Activated CD8-positive, alpha-beta memory T cell treated with anti-CD3 and anti-CD28 coated beads for 4 hours (primary cell): ENCODE measurements around the gene RNF13.
"Not testable (repeated sequence)": the region's sequence is repeated elsewhere in the genome, so short reads cannot be mapped to it uniquely, and the experiment has no call there.

Experiments
- DNase-seq, 2 donors: peaks; one replicate each; pipeline ENCODE4 v3.0.0-alpha.2; 2020; ENCODE audit warnings: low read depth in 2 of 2

Gene RNF13

DNA sequence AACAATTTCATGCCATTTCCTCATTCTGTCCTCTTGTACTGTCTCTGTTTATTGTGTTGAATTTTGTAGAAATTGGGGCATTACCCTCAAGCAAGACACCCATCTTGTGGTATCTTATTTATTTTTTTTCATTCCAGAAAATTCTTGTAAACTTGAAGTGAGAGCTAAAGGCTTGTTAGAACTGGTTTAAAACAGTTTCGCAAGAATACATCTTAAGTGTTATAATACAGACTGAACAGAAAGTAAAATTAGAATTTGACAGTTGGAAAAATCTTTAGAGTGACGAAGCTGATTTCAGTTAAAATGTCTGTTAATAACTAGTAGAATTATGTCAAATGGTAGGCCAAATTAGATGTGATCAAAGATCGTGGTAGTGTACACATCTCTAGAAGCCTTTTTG is 26.9 kb downstream of the RNF13 start:
- no peak for DNase-seq

DNA sequence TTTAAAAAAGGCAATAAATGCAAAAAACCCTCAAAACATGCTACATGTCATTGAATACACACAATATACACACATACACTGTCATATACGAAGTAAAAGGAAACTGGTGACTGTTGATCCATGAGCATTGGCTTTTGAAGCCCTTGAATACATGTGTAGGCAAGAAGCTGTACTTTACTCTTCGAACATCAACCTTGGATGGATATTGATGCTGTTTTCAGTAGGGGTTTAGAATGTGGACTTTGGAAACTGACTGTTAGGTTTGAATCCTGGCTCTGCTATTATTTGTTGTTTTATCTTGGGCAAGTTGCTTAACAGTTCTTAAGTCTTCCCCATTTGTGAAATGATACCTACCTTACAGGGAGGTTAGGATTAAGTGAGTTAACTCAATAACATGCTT is 30.5 kb downstream of the RNF13 start:
- DNase-seq, result no peak

DNA sequence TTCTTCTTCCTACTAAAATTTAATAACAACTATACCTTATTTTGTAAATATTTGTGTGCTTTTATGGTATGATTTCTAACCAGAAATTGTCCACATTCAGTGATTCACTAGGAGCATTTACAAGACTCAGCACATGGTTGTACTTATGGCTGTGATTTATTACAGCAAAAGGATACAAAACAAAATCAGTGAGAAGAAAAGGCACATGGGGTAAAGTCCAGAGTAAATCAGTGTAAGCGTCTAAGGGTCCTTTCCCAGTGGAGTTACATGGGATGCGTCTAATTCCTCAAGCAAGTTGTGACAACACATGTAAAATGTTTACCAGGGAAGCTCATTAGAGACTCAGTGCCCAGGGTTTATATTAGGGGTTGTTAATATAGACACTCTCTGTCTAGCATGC is 31.1 kb downstream of the RNF13 start:
- no peak for DNase-seq

DNA sequence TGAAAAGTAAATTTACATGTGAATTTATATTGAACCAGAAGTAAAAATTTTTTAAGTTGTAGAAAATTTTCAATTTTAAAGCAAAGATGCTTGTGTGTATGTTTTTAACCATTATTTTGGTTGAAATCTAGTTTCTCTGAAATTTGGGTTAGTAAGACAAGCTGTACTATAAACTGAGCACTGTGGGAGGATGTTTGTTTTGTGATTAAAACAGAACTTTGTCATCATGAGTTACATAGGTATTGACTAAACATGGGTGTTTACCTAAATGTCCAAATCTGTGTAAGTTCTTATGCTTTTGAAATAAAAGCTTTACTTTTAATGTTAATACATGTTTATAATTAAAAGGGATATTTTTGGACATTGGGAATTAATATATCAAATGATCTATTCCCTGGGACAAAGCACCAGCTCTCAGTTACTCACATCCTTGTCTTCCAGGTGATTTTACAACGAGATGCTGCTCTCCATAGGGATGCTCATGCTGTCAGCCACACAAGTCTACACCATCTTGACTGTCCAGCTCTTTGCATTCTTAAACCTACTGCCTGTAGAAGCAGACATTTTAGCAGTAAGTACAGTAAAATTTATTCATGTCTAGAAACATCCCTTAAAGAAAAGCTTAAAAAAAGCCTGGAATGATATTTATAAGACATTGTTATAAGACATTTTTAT is 32.7 kb downstream of the RNF13 start:
- no peak for DNase-seq

DNA sequence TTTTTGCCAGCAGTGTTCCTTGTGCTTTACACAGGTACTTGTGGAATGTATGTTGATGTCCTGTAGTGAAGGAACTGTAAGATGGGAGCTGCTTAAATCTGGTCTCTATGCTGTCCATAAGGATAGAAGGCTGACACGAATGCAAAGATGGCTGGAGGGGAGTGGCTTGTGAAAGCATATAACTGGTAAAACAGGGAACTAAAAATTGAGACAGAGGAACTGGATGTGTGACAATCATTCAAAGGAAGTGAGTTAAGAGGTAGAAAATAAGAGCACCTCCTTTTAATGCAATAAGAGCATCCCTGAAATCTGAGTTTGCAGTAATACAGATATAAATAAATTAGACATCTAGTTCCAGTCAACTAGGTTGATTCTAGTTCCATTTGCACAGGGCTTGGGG is 35.2 kb downstream of the RNF13 start:
- no peak for DNase-seq

DNA sequence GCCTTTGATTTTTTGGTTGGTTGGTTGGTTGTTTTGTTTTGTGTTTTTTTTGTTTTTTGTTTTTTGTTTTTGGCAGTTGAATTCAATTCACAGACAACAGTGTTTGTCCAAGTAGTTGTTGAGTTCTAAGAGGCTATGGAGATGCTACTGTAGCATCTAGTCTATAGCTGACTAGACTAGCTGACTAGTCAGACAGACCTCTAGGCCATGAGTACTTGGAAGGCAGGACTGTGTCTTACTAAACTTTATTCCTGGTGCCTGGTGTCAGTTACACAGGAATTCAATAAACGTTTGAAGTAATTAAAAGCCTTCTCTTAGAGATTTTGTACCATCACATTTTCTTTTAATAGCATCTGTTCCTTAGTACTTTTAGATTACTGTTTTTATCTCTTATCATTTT is 35.7 kb downstream of the RNF13 start:
- no peak for DNase-seq

DNA sequence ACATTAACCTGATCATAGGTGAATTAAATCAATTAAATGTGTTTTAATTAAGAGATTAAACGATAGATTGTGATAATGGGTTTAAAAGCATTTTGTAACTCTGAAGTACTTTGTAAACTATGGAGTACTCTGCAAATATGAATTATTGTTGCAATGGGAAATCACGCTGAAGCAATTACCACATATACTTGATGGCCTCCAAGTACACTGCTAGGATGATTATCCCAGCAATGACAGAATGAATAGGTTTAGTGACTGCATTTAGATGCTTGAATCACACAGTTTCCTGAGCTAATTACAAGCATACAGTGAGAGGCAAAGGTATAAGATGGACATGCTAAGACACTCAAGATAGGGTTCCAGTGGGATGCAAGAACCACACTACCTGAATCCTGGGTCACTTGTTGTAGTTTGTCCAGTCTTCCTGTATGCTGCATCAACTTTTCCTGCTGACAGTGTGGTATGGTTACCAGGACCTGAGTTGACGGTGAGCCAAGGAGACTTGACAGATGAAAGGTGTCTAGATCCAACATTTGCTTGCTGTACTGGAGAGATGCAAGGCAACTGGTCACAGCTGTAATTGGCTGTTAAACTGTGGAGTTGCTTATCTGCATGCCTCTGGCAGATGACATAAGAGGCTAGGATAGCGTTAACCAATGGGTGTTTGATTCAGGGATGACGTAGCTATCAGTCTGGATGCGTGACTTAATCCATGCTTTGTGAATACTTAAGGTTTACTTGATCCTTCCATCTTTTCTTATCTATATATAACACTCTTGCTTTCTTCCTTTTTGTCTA is 38.0 kb downstream of the RNF13 start:
- DNase-seq, result no peak

DNA sequence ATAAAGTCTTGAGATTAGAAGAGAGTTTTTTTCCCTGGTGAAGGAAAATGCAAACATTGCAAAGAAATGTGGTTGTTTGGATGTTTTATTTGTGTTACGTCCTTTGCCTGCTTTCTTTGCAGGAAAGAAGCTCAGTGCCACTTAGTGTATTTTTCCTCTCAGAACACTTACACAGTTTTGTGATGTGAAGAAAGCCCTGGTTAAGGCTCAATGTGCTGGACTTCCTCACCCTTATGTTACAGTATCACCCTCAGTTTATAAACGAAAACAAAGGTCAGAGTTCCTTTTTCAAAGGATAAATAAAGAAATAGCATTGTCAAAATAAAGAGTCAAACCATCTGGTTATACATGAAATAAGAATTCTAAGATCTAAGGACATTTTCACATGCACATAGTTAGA is 45.9 kb downstream of the RNF13 start:
- no peak for DNase-seq

DNA sequence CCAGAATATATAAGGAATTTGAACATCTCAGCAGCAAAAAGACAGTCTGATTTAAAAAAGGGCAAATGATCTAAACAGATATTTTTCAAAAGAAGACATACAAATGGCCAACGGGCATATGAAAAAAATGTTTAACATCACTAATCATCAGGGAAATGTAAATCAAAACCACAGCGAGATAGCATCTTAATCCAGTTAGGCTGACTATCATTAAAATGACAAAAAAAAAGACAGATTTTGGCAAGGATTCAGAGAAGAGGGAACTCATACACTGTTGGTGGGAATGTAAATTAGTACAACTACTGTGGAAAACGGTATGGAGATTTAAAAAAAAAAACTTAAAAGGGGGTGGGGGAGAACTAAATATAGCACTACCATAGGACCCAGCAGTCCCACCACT is 47.9 kb downstream of the RNF13 start:
- no peak for DNase-seq

DNA sequence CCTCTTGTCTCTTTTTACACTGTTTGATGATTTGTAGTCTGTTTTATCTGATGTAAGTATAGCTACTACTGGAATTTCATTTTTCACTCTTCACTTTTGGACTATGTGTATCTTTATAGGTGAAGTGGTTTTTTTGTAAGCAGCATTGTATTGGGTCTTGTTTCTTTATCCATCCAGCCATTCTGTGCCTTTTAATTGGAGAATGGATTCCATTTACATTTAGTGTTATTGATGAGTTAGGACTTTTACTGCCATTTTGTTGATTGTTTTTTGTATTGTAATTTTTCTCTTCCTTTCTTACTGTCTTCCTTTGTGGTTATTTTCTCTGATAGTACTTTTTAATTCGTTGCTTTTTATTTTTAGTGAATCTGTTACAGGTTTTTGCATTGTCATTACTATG is 54.5 kb downstream of the RNF13 start:
- no peak for DNase-seq

DNA sequence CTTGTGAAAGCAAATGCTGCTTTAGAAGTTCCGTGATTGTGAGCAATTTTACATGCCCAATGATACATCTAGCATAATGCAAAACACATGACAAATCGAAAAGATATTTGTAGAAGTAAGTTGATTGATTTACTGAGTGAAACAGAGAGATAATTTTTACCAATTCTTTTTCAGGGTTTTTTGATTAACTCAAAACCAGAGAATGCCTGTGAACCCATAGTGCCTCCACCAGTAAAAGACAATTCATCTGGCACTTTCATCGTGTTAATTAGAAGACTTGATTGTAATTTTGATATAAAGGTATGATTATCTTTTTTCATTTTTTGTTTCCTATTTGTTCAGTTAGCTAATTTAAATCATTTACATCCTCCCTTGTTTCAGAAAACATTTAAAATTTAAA is 58.8 kb downstream of the RNF13 start:
- no peak for DNase-seq

DNA sequence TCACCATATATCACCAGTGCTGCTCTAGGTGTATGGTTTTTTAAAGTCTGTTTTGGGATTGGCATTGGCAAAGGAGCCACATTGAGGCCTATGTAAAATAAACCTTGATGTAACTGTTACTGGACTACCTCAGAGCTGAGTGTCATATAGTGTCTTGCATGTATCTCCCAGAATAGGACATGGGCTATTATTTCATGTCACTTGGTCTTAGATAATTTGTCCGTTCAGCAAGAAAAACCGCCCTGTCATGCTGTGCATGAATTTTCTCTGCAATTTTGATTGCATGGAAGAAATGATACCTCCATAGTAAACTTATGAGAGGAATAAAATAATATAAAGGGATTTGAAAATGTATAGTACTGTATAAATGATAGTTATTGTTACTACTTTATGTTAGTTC is 59.6 kb downstream of the RNF13 start:
- DNase-seq, result no peak

DNA sequence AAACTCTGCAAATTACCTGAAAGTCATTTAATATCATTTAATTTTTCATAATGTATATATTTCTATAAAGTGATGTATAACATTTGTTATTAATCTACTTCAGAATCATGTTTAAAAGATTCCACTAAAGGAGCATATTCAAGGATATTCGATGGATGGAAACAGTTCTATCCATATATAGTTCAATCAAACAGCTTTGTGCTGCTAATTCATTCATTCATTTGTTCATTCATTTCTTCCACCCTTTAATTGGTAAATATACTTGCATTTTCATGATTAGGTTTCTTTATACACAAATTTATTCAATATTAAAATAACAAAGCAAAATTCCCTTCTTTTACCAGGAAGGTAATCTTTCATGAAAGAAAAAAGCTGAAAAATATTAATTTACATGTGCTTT is 64.7 kb downstream of the RNF13 start:
- no peak for DNase-seq

DNA sequence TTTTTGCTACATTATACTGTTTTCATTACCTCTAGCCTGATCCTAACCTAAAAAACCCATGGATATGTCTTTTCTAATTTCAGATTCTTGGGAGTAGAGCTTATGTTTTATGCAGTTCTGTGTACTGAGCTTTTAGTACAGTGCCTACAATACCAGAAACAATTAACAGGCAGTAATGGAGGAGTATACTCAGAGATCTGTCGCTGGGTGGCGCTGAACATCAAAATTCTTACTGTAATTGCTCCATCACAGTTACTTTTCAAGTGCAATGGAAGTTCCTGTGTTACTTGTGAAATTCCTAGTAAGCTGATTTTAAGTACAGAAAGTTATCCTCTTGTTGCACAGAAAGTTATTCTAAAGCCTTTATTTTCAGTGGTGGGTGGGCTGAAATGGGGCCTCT is 66.9 kb downstream of the RNF13 start:
- peak in 1 of 2 donors; percentile 2 for DNase-seq

DNA sequence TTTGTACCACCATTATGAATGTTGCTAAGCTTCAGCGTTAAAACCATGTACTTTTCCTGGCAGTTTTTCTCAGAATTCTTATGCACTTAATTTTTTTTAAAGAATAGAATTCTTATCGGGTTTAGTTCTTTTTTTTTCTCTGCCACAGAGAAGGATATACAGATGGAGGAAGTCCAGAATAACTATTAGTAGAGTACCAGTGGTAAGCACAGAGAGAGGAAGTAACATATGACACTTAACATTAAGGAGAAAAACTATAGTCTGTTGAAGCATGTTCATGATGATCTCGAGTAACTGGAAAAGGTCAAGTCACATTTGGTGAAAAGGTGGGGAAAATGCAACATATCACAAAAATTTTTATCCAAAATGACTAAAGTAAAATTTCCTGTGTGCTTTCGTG is 68.9 kb downstream of the RNF13 start:
- DNase-seq, result no peak

DNA sequence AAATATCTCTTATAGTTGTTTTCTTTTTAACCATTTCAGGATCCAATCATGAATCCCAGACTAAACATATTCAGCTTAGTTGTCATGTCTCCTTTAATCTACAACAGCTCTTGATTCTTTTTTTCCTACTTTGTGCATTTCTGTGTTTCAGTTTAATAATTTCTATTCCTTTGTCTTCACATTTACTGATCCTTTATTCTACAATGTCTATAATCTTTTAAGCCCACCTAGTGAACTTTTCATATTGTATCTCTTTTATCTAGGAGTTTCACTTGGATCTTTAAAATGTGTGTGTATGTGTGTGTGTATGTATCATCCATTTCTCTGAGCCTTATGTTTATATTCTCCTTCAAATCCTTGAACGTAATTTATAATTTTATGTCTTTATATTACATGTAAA is 70.1 kb downstream of the RNF13 start:
- DNase-seq, result no peak

DNA sequence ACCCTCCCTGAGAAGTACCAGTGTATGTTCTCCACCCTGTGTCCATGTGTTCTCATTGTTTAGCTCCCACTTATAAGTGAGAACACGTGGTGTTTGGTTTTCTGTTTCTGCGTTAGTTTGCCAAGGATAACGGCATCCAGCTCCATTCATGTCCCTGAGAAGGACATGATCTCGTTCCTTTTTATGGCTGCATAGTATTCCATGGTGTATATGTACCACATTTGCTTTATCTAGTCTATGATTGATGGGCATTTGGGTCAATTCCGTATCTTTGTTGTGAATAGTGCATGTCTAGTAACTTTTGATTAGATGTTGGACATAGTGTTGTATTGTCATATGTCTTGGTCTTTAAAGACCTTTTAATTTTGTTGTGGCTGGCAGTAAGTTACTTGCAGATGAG is 70.8 kb downstream of the RNF13 start:
- not testable (repeated sequence) for DNase-seq

DNA sequence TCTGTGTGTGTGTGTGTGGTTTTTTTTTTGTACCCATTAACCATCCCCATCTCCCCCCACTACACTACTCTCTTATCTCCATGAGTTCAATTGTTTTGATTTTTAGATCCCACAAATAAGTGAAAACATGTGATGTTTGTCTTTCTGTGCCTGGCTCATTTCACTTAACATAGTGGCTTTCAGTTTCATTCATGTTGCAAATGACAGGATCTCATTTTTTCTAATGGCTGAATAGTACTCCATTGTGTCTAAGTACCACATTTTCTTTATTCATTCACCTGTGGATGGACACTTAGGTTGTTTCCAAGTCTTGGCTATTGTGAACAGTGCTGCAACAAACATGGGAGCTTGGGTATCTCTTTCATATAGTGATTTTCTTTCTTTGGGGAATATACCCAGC is 71.8 kb downstream of the RNF13 start:
- not testable (repeated sequence) for DNase-seq

DNA sequence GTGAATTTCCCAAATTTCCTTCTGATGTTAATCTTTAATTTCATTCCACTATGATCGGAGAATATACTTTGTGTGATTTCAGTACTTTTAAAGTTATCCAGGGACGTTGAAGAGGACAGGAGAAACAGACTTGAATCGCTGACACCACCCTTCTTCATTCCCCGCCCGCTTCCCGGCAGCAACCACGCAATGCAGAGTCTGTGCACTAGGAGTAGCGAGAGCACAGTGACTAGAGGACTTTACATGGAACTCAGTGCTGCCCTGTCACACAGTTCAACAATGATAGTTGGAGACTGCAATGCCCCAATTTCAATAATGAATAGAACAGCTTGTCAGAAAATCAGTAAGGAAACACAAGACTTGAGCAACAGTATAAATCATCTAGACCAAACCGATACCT is 73.9 kb downstream of the RNF13 start:
- DNase-seq, result no peak

DNA sequence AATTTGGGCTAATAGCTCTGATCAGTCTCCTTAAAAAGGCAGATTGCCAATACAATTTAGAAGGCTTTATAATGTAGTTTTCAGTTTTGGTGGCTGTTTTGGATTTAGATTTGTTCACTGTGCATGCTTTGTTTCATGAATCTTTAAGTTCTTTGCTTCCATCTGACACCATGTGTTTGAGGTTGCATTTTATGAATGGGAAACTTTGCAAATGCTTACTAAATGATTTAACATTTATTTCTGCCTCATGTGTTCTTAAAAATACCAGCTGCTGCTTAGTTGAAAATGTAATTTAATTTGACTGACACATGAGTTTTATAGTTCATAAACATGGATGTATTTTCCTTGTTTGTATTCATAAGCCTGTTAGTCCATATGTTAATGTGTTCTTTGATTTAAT is 78.6 kb downstream of the RNF13 start:
- no peak for DNase-seq

DNA sequence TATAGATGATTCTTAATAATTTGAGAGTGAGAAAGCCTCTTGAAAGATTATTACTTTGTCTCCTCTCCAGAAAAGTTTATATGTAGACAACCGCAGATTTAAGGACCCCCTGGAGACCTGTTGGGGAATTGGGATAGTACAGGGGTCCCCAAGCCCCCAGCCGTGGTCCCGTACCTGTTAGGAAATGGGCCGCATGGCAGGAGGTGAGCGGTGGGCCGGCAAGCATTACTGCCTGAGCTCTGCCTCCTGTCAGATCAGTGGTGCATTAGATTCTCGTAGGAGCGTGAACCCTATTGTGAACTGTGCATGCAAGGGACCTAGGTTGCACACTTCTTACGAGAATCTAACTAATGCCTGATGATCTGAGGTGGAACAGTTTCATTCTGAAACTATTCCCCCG is 79.4 kb downstream of the RNF13 start:
- no peak for DNase-seq

DNA sequence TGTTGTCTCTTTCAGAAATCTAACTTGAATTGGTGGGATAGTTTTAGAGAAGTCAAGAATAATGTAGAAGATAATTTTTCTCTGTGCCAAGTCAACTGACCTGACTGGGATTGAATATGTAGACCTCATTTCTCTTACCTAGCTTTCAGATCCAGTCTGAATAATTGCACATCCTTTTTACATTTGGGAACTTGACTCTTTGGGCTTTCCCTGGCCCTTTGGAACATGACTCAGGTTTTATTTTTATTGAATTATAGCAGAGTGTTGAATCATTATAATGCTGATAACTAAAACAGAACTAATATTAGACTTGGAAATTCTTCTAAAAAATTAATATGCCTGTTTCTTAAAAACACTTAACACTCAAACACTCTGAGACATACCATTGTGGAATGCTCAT is 81.2 kb downstream of the RNF13 start:
- DNase-seq, result no peak

DNA sequence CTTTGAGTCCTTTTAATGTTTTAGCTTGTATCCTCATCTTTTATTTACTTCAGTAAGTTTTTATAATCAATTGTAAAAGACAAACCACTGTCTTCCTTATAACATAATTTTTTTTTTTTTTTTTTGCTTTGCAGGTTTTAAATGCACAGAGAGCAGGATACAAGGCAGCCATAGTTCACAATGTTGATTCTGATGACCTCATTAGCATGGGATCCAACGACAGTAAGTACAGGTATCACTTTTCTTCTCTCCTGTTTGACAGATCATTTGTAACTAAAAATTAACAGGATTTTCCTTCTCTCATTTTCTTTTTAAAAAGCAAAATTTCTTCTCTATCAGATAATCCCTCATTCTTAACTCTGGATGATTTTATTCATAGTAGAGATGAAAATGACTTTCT is 82.3 kb downstream of the RNF13 start:
- DNase-seq, result no peak

DNA sequence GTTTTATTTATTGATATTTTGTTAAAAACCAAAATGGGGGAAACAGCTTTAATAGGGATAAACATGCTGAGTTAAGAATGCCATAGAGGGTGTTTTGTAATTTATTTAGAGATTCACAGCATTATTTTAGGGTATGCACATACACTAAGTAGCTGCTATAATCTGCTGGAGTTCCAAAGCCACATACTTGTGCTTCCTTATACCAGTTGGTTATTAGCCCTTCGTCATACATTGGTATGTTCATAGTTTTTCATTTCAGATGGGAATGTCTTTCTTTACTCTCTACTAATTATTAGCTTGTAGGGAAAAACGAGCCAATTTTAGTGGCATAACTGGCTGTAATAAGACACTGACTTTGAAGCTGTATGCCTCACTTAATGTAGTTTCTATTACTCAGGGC is 82.8 kb downstream of the RNF13 start:
- no peak for DNase-seq
